Heart right ventricle (tissue), 16 donors: ENCODE results near the gene HEMK1. TPM values are rescaled to one million over a fixed set of nuclear protein-coding genes. Genes with fewer than 3 reads are reported as not detected.

Experiments
- ATAC-seq, 8 donors: fragments of 200-7000 bp; cut with Tn5 transposase; one replicate each; pipeline ENCODE4 v1.9.1; 2020; ENCODE audit warnings: mild to moderate bottlenecking in 8 of 8, moderate library complexity in 8 of 8, moderate number of reproducible peaks in 1 of 8
- DNase-seq, 2 donors: peaks; one replicate each; pipeline ENCODE4 v3.0.0-alpha.2; 2020
- H3K27ac ChIP-seq, 10 donors: fragments of 200-600 bp; sonication (generic) in 2 of 10; one replicate each; pipeline versions ENCODE4 v1.5.0 to v1.8.0; 2020 to 2022; ENCODE audit warnings: mild to moderate bottlenecking in 3 of 10
- H3K27me3 ChIP-seq, 7 donors: fragments of 200-600 bp; one replicate each; pipeline ENCODE4 v1.8.0; 2021 to 2022; ENCODE audit warnings: mild to moderate bottlenecking in 2 of 7
- H3K36me3 ChIP-seq, 9 donors: fragments of 200-600 bp; sonication (generic) in 1 of 9; one replicate each; pipeline versions ENCODE4 v1.5.0 to v1.8.0; 2020 to 2022; ENCODE audit warnings: mild to moderate bottlenecking in 2 of 9
- H3K4me1 ChIP-seq, 9 donors: fragments of 200-600 bp; sonication (generic) in 1 of 9; one replicate each; pipeline versions ENCODE4 v1.5.0 to v1.8.0; 2020 to 2022; ENCODE audit warnings: mild to moderate bottlenecking in 4 of 9
- H3K4me3 ChIP-seq, 10 donors: fragments of 200-600 bp; sonication (generic) in 2 of 10; one replicate each; pipeline versions ENCODE4 v1.5.0 to v1.8.0; 2020 to 2022; ENCODE audit warnings: mild to moderate bottlenecking in 7 of 10, moderate library complexity in 2 of 10
- H3K9me3 ChIP-seq, 11 donors: fragments of 200-600 bp in 10 of 11; sonication (generic) in 2 of 11; one replicate each; pipeline versions ENCODE4 v1.5.0 to v1.8.0; 2013 to 2022; ENCODE audit warnings: mild to moderate bottlenecking in 2 of 11, control low read depth in 1 of 11, moderate library complexity in 1 of 11
- WGBS, 2 donors: extraction: QIAGEN DNeasy Blood & Tissue Kit; methylation state at CpG; one replicate each; pipeline ENCODE4 v1.1.7; 2013; ENCODE audit warnings: inconsistent platforms in 1 of 2; 5-methylcytosine and 5-hydroxymethylcytosine counted together
- intact Hi-C, 10 donors: fragments of 100-400 bp; cut with DNase I; formaldehyde crosslinking; loops; one replicate each; pipeline versions ENCODE4 v1.11.1 to v1.14.2; 2022
- polyA plus RNA-seq, 2 donors: library from polyadenylated mRNA; stranded (reverse); fragments of 200-250 nt; gene quantifications; one replicate each; pipeline ENCODE4 v1.2.3, GENCODE V29; 2013
- total RNA-seq, 10 donors: library from RNA; stranded (reverse); fragmentation: NEBNext Ultra II Directional in 3 of 10; extraction: Animal tissue kit (Norgen Biotek cat#: 25700) in 3 of 10; gene quantifications; one replicate each; pipeline versions ENCODE4 v1.2.1 to v1.2.4, GENCODE V29; 2021 to 2023
- TF ChIP-seq, protein P1 (sequence below), 9 donors: fragments of 200-600 bp; sonication (generic) in 2 of 9; IDR thresholded peaks; one replicate each; pipeline versions ENCODE4 v1.5.0 to v1.8.0; 2021 to 2022; ENCODE audit warnings: antibody characterized with exemption in 9 of 9, mild to moderate bottlenecking in 5 of 9, moderate library complexity in 1 of 9
- donor health status: Arrhythmogenic right ventricular cardiomyopathy.
- donor health status: ischemic (EF 13 %, LVEDD 7.1; RV severe dilation, severe dysfunction).
- donor health status: healthy with polysubstance abuse.
- donor health status: DM: no; HTN: yes; CAD: no.
- donor health status: DM: no; HTN: no; CAD: no.
- donor health status: ischemic (EF 25% LVEDD 6.9; RV normal size, moderate dysfunction).
- donor health status: ischemic (EF 25% LVEDD 5.7; RV mildly dilated, moderate dysfunction).
- donor health status: healthy.
- donor health status: DM: yes; HTN: yes; CAD: no.
- donor health status: Ischemic cardiomyopathy.
- donor health status: ischemic (EF 35%, LVEDD 5.7; RV mildly dilated, moderate dysfunction).
- donor health status: nonischemic (EF 11% LVEDD 7.7; RV severe dilation, severe dysfunction).
- donor health status: DM: yes; HTN: yes; CAD: no.
- donor health status: PGD.
- donor health status: ischemic (EF 29% LVEDD 5.4; RV normal size, mild dysfunction).
- donor health status: nonischemic (EF 23%, LVEDD 6.1; RV moderate dilation, normal function).

The HEMK1 gene
- total and polyA plus RNA-seq, 12 donors = 10.6 to 19.0 (median 14.8) TPM

DNA sequence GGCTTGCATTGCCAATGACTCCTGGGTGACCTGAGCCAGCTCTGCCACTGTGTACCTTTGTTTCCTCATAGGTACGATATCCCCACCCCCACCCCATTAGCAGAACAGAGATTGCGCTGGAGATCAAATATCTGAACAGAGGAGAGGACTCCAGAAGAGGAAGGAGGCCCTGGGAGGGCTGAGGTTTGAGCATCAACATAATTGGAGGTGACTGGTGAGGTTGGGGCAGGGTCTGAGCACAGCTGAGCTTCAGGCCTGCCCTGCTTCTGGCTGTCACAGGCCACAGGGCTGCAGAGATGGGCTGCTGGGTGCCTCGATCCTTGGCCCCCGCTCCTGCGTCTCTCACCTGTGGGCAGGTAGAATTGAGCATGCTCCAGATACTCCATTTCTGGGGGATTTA lies 44.6 kb upstream of the HEMK1 start:
- no peak for ATAC-seq
- no peak overlapping the region for H3K4me3 ChIP-seq
- no peaks in the 10 kb centered on the region for H3K36me3 ChIP-seq
- TF ChIP-seq, protein P1, sequence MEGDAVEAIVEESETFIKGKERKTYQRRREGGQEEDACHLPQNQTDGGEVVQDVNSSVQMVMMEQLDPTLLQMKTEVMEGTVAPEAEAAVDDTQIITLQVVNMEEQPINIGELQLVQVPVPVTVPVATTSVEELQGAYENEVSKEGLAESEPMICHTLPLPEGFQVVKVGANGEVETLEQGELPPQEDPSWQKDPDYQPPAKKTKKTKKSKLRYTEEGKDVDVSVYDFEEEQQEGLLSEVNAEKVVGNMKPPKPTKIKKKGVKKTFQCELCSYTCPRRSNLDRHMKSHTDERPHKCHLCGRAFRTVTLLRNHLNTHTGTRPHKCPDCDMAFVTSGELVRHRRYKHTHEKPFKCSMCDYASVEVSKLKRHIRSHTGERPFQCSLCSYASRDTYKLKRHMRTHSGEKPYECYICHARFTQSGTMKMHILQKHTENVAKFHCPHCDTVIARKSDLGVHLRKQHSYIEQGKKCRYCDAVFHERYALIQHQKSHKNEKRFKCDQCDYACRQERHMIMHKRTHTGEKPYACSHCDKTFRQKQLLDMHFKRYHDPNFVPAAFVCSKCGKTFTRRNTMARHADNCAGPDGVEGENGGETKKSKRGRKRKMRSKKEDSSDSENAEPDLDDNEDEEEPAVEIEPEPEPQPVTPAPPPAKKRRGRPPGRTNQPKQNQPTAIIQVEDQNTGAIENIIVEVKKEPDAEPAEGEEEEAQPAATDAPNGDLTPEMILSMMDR (IDR thresholded peaks at IDR 0.05) = no peak
- DNase-seq = no peak
- WGBS, 2 donors = 80% methylated on average over 5 of the region's 5 CpGs
- no peaks in the 10 kb centered on the region for H3K9me3 ChIP-seq
- no peaks in the 10 kb centered on the region for H3K4me1 ChIP-seq
- peaks cover 0 to 13% (median under 1%) of the 10 kb centered on the region in 7 donors for H3K27me3 ChIP-seq
- no peak overlapping the region for H3K27ac ChIP-seq
- intact Hi-C loops = no loop called here

DNA sequence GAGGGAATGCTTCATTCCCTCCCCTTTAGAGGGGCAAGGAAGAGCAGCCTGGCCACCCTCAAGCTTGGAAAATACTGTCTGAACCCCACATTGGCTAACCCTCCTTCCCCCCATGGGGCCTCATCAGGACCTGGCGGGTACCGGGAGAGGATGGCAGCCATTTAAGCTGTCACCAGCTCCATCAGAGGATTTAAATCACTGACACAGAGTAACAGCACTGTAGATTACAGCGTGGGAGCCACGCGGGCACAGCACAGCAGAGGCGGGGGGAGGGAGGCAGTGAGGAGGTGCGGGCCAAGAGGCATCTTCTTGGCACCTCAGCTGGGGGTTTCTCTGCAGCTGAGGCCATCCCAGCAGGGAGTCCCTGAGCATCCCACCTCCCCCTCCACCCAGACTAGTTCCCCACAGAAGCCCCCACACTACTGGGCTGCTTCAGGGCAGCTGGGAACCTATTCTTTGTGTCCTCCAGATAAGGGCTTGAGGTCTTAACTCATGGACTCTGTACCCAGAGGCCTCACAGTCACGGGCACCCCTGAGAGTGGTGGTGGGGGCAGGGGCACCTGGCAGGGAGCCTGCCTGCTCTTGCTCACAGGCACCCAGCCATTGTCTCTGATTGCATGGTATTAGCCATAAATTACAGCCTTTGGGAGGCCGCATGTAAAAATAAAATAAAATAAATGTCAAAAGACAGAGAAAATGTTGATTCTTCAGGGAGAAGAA lies 44.0 kb upstream of the HEMK1 start:
- no peak overlapping the region for H3K4me3 ChIP-seq
- DNase-seq (no peak), ATAC-seq (no peak)
- H3K27me3 ChIP-seq = peaks cover 0 to 17% (median 7%) of the 10 kb centered on the region in 7 donors
- H3K9me3 ChIP-seq = no peaks in the 10 kb centered on the region
- no peaks in the 10 kb centered on the region for H3K36me3 ChIP-seq
- TF ChIP-seq, protein P1 (IDR thresholded peaks at IDR 0.05) = no peak
- intact Hi-C loops = no loop called here
- WGBS, 2 donors = 55 to 56% methylated on average over 9 of the region's 9 CpGs
- H3K4me1 ChIP-seq = no peaks in the 10 kb centered on the region
- no peak overlapping the region for H3K27ac ChIP-seq

DNA sequence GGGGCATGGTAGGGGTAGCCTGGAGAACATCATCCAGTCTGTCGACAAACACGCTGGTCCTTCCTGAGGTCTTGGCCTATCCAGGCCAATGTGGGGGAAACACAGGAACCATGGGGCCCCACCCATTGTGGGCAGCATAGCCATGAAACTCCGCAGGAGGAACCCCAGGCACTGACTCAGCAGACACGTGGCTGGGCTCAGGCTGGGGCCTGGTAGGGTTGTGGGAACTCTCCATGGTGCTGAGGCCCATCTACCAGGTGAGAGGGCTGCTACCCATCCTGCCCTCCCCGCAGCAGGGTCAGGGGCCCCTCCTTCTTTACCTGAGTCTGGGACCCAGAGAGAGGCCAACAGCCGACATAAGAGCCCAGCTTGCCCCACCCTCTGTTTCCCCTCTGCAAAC lies 43.3 kb upstream of the HEMK1 start:
- intact Hi-C loops = no loop called here
- H3K36me3 ChIP-seq = no peaks in the 10 kb centered on the region

DNA sequence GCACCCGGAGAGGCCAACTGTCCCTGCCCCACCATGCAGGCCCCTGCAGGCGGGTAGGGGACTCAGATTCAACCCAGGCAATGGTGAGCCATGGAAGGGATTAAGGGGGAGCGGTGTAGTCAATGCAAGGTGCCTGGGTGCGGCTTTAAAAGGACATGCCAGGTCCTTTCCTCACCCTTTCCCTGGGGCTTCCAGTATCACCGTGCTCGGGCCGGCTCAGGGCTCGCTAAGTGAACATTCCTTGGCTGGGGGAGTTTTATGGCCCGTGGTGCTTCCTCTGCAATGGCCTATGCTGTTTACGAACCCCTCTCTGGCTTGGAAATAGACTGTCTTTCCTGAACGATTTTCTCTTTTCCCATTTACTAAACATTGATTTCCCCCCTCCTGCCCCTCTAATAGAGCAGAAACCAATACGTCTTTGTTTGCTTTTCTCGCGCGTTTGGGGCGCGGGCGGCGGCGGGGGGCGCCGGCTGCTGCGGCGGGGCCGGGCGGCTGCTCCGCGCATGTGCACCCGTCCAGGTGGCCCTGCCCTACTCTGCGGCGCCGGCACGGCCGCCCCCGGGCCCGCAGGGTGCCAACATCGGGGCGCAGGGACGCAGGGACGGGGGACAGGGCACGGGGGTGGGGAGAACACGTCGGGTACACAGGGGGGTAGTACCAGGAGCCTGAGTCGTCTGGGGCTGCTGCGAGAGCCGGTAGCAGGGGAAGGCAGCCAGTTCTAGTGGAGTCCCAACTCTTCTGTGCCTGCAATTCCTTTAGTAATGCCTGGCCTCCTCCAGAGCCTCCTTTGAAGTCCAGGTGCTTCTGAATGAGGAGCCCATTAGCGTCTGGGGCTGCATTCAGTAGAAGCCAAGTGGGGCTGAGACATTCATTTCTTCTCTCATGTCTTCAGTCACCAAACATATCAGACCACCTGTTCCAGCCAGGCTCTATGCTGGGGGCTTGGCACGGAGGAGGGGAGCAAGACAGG lies 39.0 kb upstream of the HEMK1 start:
- no peak overlapping the region for H3K4me3 ChIP-seq
- H3K9me3 ChIP-seq = no peaks in the 10 kb centered on the region
- no peaks in the 10 kb centered on the region for H3K4me1 ChIP-seq
- H3K36me3 ChIP-seq = no peaks in the 10 kb centered on the region
- no peak for DNase-seq
- TF ChIP-seq, protein P1 (IDR thresholded peaks at IDR 0.05) = no peak
- peaks cover 0 to 24% (median 12%) of the 10 kb centered on the region in 7 donors for H3K27me3 ChIP-seq
- no peak overlapping the region for H3K27ac ChIP-seq
- ATAC-seq = no peak
- intact Hi-C loops = loop anchor here in 1 of 10 donors (10.0 kb wide), 1 partner anchor 155 kb away; no protein-coding TSS in a partner anchor
- 22 to 25% methylated on average over 48 of the region's 48 CpGs for WGBS, 2 donors

More for the DNA sequence above, 43.3 kb upstream of the HEMK1 start:
- Histone ChIP-seq H3K27me3 (peaks cover 0 to 24% (median 12%) of the 10 kb centered on the region in 7 donors), H3K27ac (no peak overlapping the region), H3K4me1 (no peaks in the 10 kb centered on the region), H3K9me3 (no peaks in the 10 kb centered on the region), H3K4me3 (no peak overlapping the region)
- TF ChIP-seq, protein P1 (IDR thresholded peaks at IDR 0.05) = no peak
- WGBS, 2 donors = 24 to 30% methylated on average over 6 of the region's 6 CpGs
- peak in 6 of 8 donors; percentile 37 to 76 (median 58) for ATAC-seq
- no peak for DNase-seq
